ENCODE measurements around the gene RPL19. TPM values are rescaled to one million over a fixed set of nuclear protein-coding genes. Genes with fewer than 3 reads are reported as not detected.

Gene RPL19
- total RNA-seq, 6 donors from 2014 or later: 1,356 to 1,902 (median 1,599) TPM

DNA sequence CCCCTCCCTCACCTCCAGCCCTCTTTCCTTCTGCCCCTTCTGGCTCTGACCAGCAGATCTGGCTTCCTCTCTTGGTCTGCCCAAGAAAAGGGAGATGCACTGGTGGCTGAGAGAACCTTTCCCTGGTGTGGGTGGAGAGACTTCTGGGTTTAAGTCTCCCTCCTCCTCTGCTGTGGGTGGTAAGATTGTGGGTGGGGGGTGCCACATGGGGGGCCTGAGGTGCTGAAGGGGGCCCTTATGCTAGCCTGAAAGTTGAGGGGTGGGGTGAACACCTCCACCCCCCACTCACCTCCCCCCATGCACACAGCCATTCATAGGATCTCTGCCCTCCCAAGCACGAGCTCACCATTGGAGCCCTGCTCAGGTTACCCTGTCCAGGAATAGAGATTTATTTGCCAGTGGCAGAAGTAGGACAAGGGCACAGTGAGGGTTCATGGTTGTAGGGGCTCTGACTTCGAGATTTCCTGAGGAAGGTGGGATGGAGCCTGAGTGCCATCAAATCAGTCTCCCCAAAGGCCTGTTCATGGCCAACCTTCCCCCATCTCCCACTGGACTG is 27.4 kb downstream of the RPL19 start:
- WGBS, 2 donors: 90% methylated on average over 2 of the region's 2 CpGs; no CpG with 5 or more reads in 1 of the 2 donors
- Histone ChIP-seq H3K4me1 (peaks cover 24 to 36% (median 33%) of the 10 kb centered on the region in 4 donors), H3K4me3 (no peak overlapping the region), H3K27ac (no peak overlapping the region), H3K27me3 (peaks cover 0 to 30% (median 17%) of the 10 kb centered on the region in 4 donors), H3K36me3 (no peaks in the 10 kb centered on the region), H3K9me3 (no peaks in the 10 kb centered on the region)
- no peak for DNase-seq
- TF ChIP-seq POLR2A (IDR thresholded peaks at IDR 0.05): no peak
- TF ChIP-seq EP300 (IDR thresholded peaks at IDR 0.05): no peak
- TF ChIP-seq POLR2AphosphoS5 (IDR thresholded peaks at IDR 0.05): no peak
- TF ChIP-seq, protein P1, sequence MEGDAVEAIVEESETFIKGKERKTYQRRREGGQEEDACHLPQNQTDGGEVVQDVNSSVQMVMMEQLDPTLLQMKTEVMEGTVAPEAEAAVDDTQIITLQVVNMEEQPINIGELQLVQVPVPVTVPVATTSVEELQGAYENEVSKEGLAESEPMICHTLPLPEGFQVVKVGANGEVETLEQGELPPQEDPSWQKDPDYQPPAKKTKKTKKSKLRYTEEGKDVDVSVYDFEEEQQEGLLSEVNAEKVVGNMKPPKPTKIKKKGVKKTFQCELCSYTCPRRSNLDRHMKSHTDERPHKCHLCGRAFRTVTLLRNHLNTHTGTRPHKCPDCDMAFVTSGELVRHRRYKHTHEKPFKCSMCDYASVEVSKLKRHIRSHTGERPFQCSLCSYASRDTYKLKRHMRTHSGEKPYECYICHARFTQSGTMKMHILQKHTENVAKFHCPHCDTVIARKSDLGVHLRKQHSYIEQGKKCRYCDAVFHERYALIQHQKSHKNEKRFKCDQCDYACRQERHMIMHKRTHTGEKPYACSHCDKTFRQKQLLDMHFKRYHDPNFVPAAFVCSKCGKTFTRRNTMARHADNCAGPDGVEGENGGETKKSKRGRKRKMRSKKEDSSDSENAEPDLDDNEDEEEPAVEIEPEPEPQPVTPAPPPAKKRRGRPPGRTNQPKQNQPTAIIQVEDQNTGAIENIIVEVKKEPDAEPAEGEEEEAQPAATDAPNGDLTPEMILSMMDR (IDR thresholded peaks at IDR 0.05): no peak
- no peak for ATAC-seq (ENCODE audit: low FRiP score in 2 of 2)

GRCh38 chr17:39229274-39229913 is 29.3 kb downstream of the RPL19 start:
- H3K4me3 ChIP-seq: no peak overlapping the region
- TF ChIP-seq, protein P1 (IDR thresholded peaks at IDR 0.05): no peak
- TF ChIP-seq POLR2AphosphoS5 (IDR thresholded peaks at IDR 0.05) (no peak), EP300 (IDR thresholded peaks at IDR 0.05) (no peak), POLR2A (IDR thresholded peaks at IDR 0.05) (no peak)
- 86 to 90% methylated on average over 5 to 7 of the region's 11 CpGs for WGBS, 2 donors
- H3K4me1 ChIP-seq: peaks cover 24 to 36% (median 33%) of the 10 kb centered on the region in 4 donors
- H3K27ac ChIP-seq: no peak overlapping the region
- peak in 1 of 2 donors; percentile 46 for ATAC-seq (ENCODE audit: low FRiP score in 2 of 2)
- peaks cover 0 to 26% (median 17%) of the 10 kb centered on the region in 4 donors for H3K27me3 ChIP-seq
- H3K9me3 ChIP-seq: no peaks in the 10 kb centered on the region
- DNase-seq: no peak
- no peaks in the 10 kb centered on the region for H3K36me3 ChIP-seq

GRCh38 chr17:39230361-39230760 is 30.3 kb downstream of the RPL19 start:
- no peak for DNase-seq
- Histone ChIP-seq H3K27me3 (peaks cover 0 to 17% (median 9%) of the 10 kb centered on the region in 4 donors), H3K9me3 (no peaks in the 10 kb centered on the region), H3K36me3 (no peaks in the 10 kb centered on the region), H3K4me3 (no peak overlapping the region), H3K4me1 (peaks cover 15 to 27% (median 24%) of the 10 kb centered on the region in 4 donors), H3K27ac (no peak overlapping the region)
- 81 to 84% methylated on average over 1 of the region's 1 CpG for WGBS, 2 donors
- TF ChIP-seq, protein P1 (IDR thresholded peaks at IDR 0.05): no peak
- TF ChIP-seq POLR2A (IDR thresholded peaks at IDR 0.05) (no peak), POLR2AphosphoS5 (IDR thresholded peaks at IDR 0.05) (no peak), EP300 (IDR thresholded peaks at IDR 0.05) (no peak)
- no peak for ATAC-seq (ENCODE audit: low FRiP score in 2 of 2)

- Histone ChIP-seq H3K27ac (no peak overlapping the region), H3K4me3 (no peak overlapping the region), H3K4me1 (peaks cover 7 to 20% (median 17%) of the 10 kb centered on the region in 4 donors), H3K27me3 (peaks cover 0 to 9% (median 2%) of the 10 kb centered on the region in 4 donors), H3K36me3 (no peaks in the 10 kb centered on the region), H3K9me3 (no peaks in the 10 kb centered on the region)
- no peak for TF ChIP-seq EP300 (IDR thresholded peaks at IDR 0.05)
- no peak for TF ChIP-seq POLR2A (IDR thresholded peaks at IDR 0.05)
- TF ChIP-seq POLR2AphosphoS5 (IDR thresholded peaks at IDR 0.05): no peak
- TF ChIP-seq, protein P1 (IDR thresholded peaks at IDR 0.05): no peak
- ATAC-seq (ENCODE audit: low FRiP score in 2 of 2) (no peak), DNase-seq (peak in 1 of 2 donors; percentile 51)
- 33 to 49% methylated on average over 2 to 10 of the region's 10 CpGs for WGBS, 2 donors
These were observed 31.0 kb downstream of the RPL19 start for GRCh38 chr17:39231091-39231561.
